Panc1 (cell line): Measurements from ENCODE around the gene HADHB. TPM values are rescaled to one million over a fixed set of nuclear protein-coding genes. Genes with fewer than 3 reads are reported as not detected.

Source experiments
- ATAC-seq: fragments of 200-7000 bp; cut with Tn5 transposase; 2 replicates; pipeline ENCODE4 v1.9.1; 2020; ENCODE audit warnings: mild to moderate bottlenecking, moderate library complexity
- BruUV-seq: library from RNA; stranded (reverse); fragments of 400-500 nt; replicated peaks from 2 replicates; lab custom pipeline; 2021; lab: Mats Ljungman, UMichigan
- CTCF ChIA-PET: fragments of 300-600 bp; sonication (Branson Sonifier 250); formaldehyde crosslinking; loops from one replicate; lab custom pipeline; 2022; ENCODE audit warnings: antibody characterized with exemption; lab: Charles Lee
- POLR2A ChIA-PET: fragments of 300-600 bp; sonication (Branson Sonifier 250); formaldehyde crosslinking; loops from one replicate; lab custom pipeline; 2022; ENCODE audit warnings: antibody characterized with exemption; lab: Charles Lee
- DNase-seq: peaks from one replicate; pipeline ENCODE4 v3.0.0-alpha.2; 2010; ENCODE audit warnings: low read depth, low spot score
- H3K27ac ChIP-seq: 2 replicates; pipeline ENCODE4 v1.5.1; 2011; ENCODE audit warnings: mild to moderate bottlenecking, low read length, inconsistent platforms
- H3K27me3 ChIP-seq: fragments of 200-500 bp; sonication (Bioruptor generic); 2 replicates; pipeline ENCODE4 v1.6.0; 2014; ENCODE audit warnings: low read length, inconsistent platforms; ENCODE audit not compliant: control insufficient read depth, insufficient read depth
- H3K36me3 ChIP-seq: fragments of 200-500 bp; sonication (Bioruptor generic); 2 replicates; pipeline ENCODE4 v1.5.1; 2014; ENCODE audit warnings: inconsistent platforms, mild to moderate bottlenecking, low read length, moderate library complexity; ENCODE audit not compliant: control insufficient read depth, insufficient read depth
- H3K4me1 ChIP-seq: 2 replicates; pipeline ENCODE4 v1.5.1; 2011; ENCODE audit warnings: inconsistent platforms, mild to moderate bottlenecking, low read length, moderate library complexity; ENCODE audit not compliant: control insufficient read depth, insufficient read depth
- H3K4me3 ChIP-seq, 2 experiments: 2 replicates each; pipeline ENCODE4 v1.5.1; 2011 to 2012; ENCODE audit warnings: low read depth in 2 of 2, low read length in 2 of 2, mild to moderate bottlenecking in 2 of 2, inconsistent platforms in 1 of 2, moderate library complexity in 1 of 2
- H3K9me3 ChIP-seq: fragments of 200-500 bp; sonication (Bioruptor generic); 2 replicates; pipeline ENCODE4 v1.5.1; 2014; ENCODE audit warnings: low read depth, mild to moderate bottlenecking, inconsistent platforms, low read length, moderate library complexity; ENCODE audit not compliant: control insufficient read depth, insufficient read depth
- CTCF ChIP-seq: fragments of 450-650 bp; IDR thresholded peaks from 2 replicates; pipeline ENCODE4 v1.5.1; 2017; ENCODE audit warnings: mild to moderate bottlenecking
- POLR2AphosphoS5 ChIP-seq: IDR thresholded peaks from 2 replicates; pipeline ENCODE4 v1.6.1; 2012; ENCODE audit warnings: mild to moderate bottlenecking, low read depth, low read length, moderate library complexity
- REST ChIP-seq, 2 experiments: IDR thresholded peaks; 2 replicates each; pipeline ENCODE4 v1.6.1; 2011 to 2012; ENCODE audit warnings: low read depth in 2 of 2, control low read depth in 1 of 2, low read length in 1 of 2, mild to moderate bottlenecking in 1 of 2, moderate library complexity in 1 of 2; ENCODE audit not compliant: insufficient read depth in 1 of 2
- SIN3A ChIP-seq: IDR thresholded peaks from 2 replicates; pipeline ENCODE4 v1.6.1; 2012; ENCODE audit warnings: low read depth, mild to moderate bottlenecking, low read length, moderate library complexity, borderline replicate concordance; ENCODE audit not compliant: insufficient read depth
- TCF7L2 ChIP-seq: IDR thresholded peaks from 2 replicates; pipeline ENCODE4 v1.6.1; 2011; ENCODE audit warnings: mild to moderate bottlenecking, low read depth, low read length, inconsistent platforms
- in situ Hi-C: cut with HindIII; loops from 2 replicates; pipeline ENCODE4 v1.10.0; 2016; ENCODE audit warnings: low sequenced_read_pairs, low pct_unique_long_range_greater_than_20kb
- intact Hi-C: fragments of 100-400 bp; cut with micrococcal nuclease; formaldehyde crosslinking; loops from one replicate; pipeline ENCODE4 v1.10.0; 2022; ENCODE audit not compliant: unreplicated experiment
- total RNA-seq: library from RNA; stranded (reverse); gene quantifications from one replicate; pipeline ENCODE4 v1.2.1, GENCODE V29; 2021; ENCODE audit not compliant: unreplicated experiment

HADHB gene
- total RNA-seq, 1 experiment from 2014 or later = 106 TPM

- CTCF ChIA-PET = no interaction called here
- in situ Hi-C loops = no loop called here
- BruUV-seq = no TSS peak
- H3K27me3 ChIP-seq = no peaks in the 10 kb centered on the region
- POLR2A ChIA-PET = no interaction called here
- no peaks in the 10 kb centered on the region for H3K4me1 ChIP-seq
- no peak overlapping the region for H3K27ac ChIP-seq
- intact Hi-C loops = no loop called here
- no peak for DNase-seq
- no peak for ATAC-seq
- no peaks in the 10 kb centered on the region for H3K9me3 ChIP-seq
- no peak for TF ChIP-seq CTCF
- H3K36me3 ChIP-seq = peaks cover 34% of the 10 kb centered on the region
- H3K4me3 ChIP-seq = no peak overlapping the region
Measured at GRCh38 chr2:26215833-26216232, 28.9 kb upstream of the HADHB start.

GRCh38 chr2:26216587-26216986 is 28.2 kb upstream of the HADHB start:
- no peak overlapping the region for H3K27ac ChIP-seq
- H3K36me3 ChIP-seq = peaks cover 28% of the 10 kb centered on the region
- no peak for TF ChIP-seq REST (IDR thresholded peaks at IDR 0.05; ENCODE audit: insufficient read depth in 1 of 2, low read depth in 2 of 2, low read length in 1 of 2)
- TF ChIP-seq SIN3A = no peak
- TF ChIP-seq TCF7L2 = no peak
- TF ChIP-seq CTCF = no peak
- TF ChIP-seq POLR2AphosphoS5 = no peak
- in situ Hi-C loops = no loop called here
- no peaks in the 10 kb centered on the region for H3K27me3 ChIP-seq
- intact Hi-C loops = no loop called here
- BruUV-seq = no TSS peak
- ChIA-PET CTCF (no interaction called here), POLR2A (no interaction called here)
- no peaks in the 10 kb centered on the region for H3K4me1 ChIP-seq
- no peak overlapping the region for H3K4me3 ChIP-seq
- DNase-seq (no peak), ATAC-seq (no peak)
- no peaks in the 10 kb centered on the region for H3K9me3 ChIP-seq

GRCh38 chr2:26217720-26218119 is 27.0 kb upstream of the HADHB start:
- CTCF ChIA-PET = no interaction called here
- H3K36me3 ChIP-seq = peaks cover 25% of the 10 kb centered on the region

More at GRCh38 chr2:26217720-26218119, 27.0 kb upstream of the HADHB start:
- intact Hi-C loops = no loop called here
- DNase-seq (no peak), ATAC-seq (no peak)
- POLR2A ChIA-PET = no interaction called here
- no TSS peak for BruUV-seq
- no peaks in the 10 kb centered on the region for H3K27me3 ChIP-seq
- H3K4me3 ChIP-seq = no peak overlapping the region
- no peak overlapping the region for H3K27ac ChIP-seq
- TF ChIP-seq POLR2AphosphoS5 (no peak), SIN3A (no peak), CTCF (no peak), TCF7L2 (no peak), REST (IDR thresholded peaks at IDR 0.05; ENCODE audit: insufficient read depth in 1 of 2, low read depth in 2 of 2, low read length in 1 of 2) (no peak)
- in situ Hi-C loops = no loop called here
- H3K9me3 ChIP-seq = no peaks in the 10 kb centered on the region
- no peaks in the 10 kb centered on the region for H3K4me1 ChIP-seq
